A549 treated with AZD2906 at 1 μM for 4 hours (cell line): ENCODE data around the gene FAM3A. TPM values are rescaled to one million over a fixed set of nuclear protein-coding genes. Genes with fewer than 3 reads are reported as not detected.

Experiments used
- total RNA-seq: library from RNA; stranded (reverse); fragments of 200-300 nt; extraction: Qiagen RNA extraction; gene quantifications from 5 replicates; pipeline ENCODE4 v1.2.3, GENCODE V29; 2022

Gene FAM3A, protein sequence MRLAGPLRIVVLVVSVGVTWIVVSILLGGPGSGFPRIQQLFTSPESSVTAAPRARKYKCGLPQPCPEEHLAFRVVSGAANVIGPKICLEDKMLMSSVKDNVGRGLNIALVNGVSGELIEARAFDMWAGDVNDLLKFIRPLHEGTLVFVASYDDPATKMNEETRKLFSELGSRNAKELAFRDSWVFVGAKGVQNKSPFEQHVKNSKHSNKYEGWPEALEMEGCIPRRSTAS
- total RNA-seq = 36.9 to 48.3 TPM (median 46.0 TPM) in 5 replicates

DNA sequence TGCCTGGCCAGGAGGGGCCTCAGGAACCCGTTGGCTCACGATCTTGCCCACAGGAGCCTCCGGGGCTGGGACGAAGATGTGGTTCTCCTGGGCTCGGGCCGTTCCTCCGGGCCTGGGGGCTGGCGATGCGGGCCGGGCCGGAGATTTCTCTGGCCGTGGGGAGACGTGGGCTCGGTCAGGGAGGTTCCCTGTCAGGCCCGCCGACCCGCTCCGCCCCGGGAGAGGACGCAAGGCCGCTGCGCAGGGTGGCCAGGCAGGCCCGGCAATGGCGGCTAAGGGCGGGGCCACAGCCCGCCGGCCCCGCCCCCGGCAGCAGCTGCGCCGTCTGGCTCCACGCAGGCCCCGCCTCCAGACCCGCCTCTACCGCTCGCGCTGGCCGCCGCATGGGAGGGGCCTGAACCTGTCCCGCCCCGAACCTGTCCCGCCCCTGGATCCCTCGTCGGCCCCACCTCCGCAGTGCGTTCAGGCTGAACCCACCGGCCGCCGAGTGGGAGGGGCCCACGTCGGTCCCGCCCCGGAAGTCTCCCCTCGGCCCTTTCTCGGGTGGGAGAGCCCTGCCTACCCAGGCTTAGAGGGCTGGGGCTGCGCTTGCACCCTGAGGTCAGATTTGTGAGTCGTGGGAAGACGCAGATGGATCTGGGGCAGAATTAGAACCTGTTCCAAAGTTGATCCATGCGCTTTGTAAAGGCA, at the start of gene FAM3A:
Gene FAM3A, minus strand, starts transcription at position 267 of the 690 bp plus-strand sequence. CDS start 460 bp downstream, outside the sequence.

DNA sequence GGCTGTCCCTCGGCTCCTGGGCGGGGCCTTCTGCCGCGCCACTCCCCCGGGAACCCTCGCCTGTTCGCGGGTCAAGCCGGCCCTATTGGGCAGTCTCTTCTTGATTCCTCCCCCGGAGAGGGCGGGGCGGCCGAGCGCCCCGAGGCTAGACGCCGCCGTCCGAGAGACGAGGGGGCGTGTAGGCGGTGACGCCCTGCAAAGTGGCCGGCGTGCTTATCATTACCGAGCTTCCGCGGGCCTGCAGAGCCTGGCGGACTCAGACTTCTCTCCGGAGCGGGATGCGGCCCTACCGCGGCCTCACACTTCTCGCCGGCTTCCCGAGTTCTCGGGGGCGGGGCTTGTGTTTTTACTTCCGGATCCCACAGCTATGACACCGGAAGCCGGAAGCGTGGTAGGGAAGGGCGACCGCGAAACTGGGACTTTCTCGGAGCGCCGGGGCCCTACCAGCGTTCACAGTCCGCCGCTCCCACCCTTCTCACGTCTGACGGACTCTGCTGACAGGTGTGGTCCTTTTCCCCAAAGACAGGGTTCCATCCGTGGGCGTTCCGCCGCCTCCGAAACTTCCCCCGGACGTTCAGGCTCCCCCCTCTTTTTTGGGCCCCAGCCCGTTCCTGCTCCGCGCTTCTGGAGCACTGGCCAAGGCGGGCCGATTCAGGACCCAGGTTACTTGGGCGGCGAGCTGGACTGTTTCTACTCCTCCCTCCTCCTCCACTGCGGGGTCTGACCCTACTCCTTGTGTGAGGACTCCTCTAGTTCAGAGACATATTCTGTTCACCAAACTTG, 31.4 kb upstream of the FAM3A start, which contains the start of gene IKBKG:
Gene IKBKG, plus strand, starts transcription at position 376 of the 783 bp plus-strand sequence. CDS start 4,383 bp downstream, outside the sequence.

DNA sequence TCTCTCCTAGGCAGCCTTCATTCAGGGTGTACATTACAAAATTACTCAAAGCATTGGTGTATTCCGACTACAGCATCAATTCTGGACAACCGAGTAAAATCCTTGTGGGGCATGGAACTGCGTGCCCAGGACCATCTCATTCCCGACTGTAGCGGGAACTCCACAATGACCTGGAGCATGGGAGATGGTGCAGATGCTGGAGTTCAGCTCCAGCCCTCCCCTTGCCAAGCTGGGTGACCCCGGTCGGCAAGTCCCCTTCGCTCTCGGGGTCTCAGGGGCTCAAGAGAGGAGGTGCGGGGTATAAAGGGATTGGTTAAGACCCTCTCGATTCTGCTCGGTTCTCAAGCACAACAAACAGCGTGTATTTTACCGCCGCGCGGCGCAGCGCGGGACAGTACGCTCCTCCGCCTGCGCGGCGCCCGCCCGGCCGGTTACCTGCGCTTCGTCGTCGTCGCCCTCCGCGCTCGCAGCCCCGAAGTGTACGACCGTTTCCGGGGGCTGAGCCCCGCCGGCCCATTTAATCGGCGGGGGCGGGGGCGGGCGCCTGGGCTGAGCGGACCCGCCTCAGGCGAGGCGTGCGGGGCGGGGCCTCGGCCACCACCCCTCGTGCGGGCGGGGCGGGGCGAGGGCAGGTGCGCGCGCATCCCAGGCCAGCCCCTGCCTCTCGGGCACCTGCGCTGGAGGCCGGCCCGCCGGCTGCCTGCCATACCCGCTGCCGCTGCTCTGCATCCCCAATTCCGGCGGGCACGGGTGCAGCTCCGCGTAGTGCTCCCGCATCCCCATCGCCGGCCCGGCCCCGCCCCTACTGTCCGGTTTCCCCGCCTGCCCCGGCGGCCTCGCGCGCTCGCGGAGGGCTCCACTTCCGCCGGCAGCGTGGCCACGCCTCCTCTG, 30.6 kb upstream of the FAM3A start, which contains the start of gene G6PD:
Gene G6PD, minus strand, starts transcription at position 493 of the 891 bp plus-strand sequence. CDS start 691 bp downstream, outside the sequence.

DNA sequence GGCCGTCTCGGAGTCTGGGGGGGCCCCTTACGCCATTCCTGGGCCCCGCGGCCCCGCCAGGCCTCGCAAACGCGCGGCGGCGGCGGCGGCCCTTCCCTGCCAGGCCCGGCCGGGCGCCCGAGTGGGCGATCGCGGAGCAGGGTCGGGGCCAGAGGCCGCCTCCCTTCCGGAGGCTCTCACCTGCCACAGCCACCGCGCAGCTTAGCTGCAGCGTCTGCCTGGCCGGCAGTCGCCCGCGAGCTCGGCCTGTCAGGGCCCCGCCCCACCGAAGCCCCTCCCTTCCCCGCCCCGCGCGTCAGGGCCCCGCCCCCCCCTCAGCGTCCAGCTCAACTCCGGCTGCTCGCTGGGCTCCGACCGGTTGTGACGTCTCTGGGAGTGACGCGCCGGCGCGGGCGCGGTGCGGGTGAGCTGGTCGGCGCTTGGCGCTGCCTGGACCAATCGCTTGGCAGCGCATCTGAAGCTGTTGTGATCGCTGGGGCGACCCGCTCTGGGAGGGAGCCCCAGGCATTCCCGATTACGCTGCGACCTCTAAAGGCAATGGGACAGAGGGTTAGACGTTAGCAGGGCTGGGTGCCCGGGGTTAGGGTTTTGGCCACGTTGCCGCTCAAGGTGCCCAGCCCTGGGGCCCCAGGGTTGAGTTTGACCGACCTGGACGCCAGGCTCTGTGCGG, 25.5 kb downstream of the FAM3A start, which contains the start of gene SLC10A3:
Gene SLC10A3, minus strand, starts transcription at position 216 of the 670 bp plus-strand sequence. CDS start 1,689 bp downstream, outside the sequence.

DNA sequence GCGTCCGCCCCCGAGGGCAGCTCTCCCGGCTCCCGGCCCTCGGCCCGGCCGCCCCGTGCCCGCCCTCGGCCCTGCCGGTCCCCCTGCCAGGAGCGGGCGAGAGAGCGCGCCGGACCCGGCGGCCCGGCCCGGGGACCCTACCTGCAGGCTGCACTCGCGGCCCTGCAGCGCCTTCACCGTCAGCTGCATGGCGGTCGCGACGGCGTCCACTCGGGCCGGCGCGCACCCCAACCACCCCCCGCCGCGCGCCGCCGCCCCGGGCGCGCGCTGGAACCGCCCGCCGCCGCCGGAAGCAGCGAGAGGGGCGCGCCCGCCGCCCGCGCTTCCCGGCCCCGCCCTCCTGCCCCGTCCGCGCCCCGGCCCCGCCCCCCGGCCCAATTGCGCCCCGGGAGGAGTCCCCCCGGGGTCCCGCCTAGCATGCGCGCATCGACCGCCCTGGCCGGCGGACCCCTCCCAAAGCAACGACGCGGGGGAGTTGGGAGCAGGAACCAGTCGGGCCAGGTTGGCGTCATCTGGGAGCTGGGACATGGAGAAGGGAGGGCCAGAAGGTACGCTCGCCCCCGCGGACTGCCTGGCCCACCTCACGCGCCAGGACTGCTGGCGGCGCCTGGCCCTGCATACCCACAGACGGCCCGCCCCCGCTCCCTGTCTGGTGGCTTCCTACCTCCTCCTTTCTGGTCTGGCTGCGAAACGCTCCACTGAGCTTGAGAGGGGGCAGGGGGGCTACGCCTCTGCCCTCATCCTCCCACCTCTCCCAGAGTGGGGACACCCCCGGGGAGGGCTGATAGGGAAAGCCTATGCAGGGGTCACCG, 29.4 kb downstream of the FAM3A start, which contains the start of gene UBL4A:
Gene UBL4A, minus strand, starts transcription at position 220 of the 812 bp plus-strand sequence. Its CDS starts 31 bp downstream, at position 189.

DNA sequence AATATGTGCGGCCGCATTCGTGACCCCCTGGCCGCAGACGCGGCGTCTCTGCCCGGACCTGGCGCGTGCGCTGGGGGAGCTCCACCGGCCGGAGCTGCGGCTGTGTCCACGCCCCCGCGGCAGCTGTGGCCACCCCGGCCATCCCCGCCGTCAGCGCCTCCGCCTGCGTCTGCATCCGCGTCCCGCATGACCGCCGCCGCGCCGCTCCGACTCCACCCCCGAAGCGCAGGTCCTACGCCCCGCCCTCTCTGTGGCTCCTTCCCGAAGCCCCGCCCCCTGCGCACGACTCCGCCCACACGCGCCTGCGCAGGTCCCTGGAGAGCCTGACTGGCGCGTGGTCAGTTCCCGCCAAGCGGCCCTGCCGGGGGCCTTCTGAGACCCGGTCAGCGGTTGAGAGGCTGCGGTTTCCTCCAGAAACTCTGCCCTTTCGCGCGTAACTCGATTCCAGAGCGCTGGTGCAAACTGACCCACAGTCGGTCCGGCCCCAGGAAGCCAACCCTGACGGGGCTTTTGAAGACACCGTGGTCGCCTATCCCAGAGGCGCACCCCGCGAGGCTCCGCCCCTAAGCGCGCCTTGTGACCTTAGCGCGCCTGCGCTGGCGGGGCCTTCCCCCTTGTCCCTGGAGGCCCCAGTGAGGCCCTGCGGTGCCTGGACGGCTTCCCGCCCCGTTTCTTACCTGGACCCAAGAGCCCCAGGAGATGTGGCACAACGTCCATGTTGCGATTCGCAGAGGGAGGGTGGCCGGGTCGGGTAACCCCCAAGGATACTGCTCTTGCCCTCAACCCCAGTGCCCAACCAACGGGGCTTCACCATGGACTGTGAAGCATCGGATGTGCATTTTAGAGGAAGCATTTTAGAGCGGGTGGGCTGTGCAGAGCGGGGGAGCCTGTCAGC, 37.1 kb downstream of the FAM3A start, which contains the start of gene LAGE3:
Gene LAGE3, minus strand, starts transcription at position 554 of the 895 bp plus-strand sequence. Its CDS starts 366 bp downstream, at position 188.

DNA sequence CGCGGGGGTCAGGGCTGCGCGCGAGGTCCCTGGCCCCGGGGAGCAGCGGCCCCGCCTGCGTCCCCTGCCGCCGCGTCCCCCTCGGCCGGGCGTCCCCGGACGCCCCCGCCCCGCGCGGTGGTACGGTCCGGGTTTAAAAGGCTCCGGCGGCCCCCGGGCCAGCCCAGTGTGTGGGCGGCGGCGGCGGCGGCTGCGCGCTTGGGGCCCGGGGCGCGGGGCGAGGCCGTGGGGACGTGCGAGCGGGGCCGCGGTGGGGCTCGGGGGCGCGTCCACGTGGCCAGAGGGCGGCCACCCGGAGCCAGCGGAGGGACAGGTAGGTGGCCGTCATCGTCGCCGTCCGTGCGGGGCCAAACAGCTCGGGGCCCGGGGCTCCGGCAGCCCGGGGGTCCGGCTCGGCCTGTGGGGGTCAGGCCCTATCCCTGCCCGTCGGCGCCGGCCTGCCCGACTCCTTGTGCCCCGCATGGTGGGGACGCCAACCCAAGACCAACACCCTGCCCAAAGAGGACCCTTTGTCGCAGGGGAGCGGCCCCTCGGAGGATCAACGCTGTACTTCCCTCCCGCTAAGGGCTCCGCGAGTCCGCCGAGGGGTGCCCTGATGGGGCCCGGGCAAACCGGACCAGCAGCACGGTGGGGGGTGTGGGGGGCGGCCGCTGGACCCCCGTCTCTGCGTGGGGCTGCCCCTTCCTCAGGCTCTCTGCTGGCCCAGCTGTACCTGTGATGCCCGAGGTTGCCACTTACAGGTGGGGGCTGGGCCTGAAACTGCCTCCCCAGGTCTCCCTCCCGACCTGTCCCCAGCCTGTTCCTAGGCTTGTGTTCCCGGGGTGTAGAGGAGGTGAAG, 57.7 kb downstream of the FAM3A start, which contains the start of gene PLXNA3:
Gene PLXNA3, plus strand, starts transcription at position 166 of the 838 bp plus-strand sequence. CDS start 1,903 bp downstream, outside the sequence.

Other genes starting within 250 kb of the FAM3A start
- gene TEX28, start 221.1 kb downstream of the FAM3A start, total RNA-seq = not detected in 5 replicates
- 0.06 to 0.29 TPM (median 0.08 TPM) in 5 replicates for gene TKTL1, start 220.4 kb downstream of the FAM3A start, total RNA-seq
- 1,465 to 1,719 TPM (median 1,545 TPM) in 5 replicates for gene FLNA, start 141.6 kb downstream of the FAM3A start, total RNA-seq
- gene EMD, start 136.9 kb downstream of the FAM3A start, total RNA-seq = 121 to 162 TPM (median 156 TPM) in 5 replicates
- 5,370 to 5,663 TPM (median 5,520 TPM) in 5 replicates for gene RPL10, start 117.9 kb downstream of the FAM3A start, total RNA-seq
- gene DNASE1L1, start 107.0 kb downstream of the FAM3A start, total RNA-seq = 29.4 to 31.6 TPM (median 30.7 TPM) in 5 replicates
- 31.1 to 38.9 TPM (median 38.3 TPM) in 5 replicates for gene TAFAZZIN, start 104.7 kb downstream of the FAM3A start, total RNA-seq
- gene ATP6AP1, start 87.6 kb downstream of the FAM3A start, total RNA-seq = 80.6 to 110 TPM (median 109 TPM) in 5 replicates
- 94.0 to 113 TPM (median 102 TPM) in 5 replicates for gene GDI1, start 79.1 kb downstream of the FAM3A start, total RNA-seq
- 90.3 to 117 TPM (median 109 TPM) in 5 replicates for gene FAM50A, start 72.1 kb downstream of the FAM3A start, total RNA-seq
- gene PLXNA3, start 58.0 kb downstream of the FAM3A start, total RNA-seq = 9.5 to 18.3 TPM (median 14.6 TPM) in 5 replicates
- 45.3 to 75.3 TPM (median 70.4 TPM) in 5 replicates for gene LAGE3, start 37.0 kb downstream of the FAM3A start, total RNA-seq
- 69.3 to 72.8 TPM (median 70.1 TPM) in 5 replicates for gene UBL4A, start 29.6 kb downstream of the FAM3A start, total RNA-seq
- gene SLC10A3, start 25.6 kb downstream of the FAM3A start, total RNA-seq = 30.3 to 43.5 TPM (median 43.0 TPM) in 5 replicates
- gene G6PD, start 30.6 kb upstream of the FAM3A start, total RNA-seq = 1,365 to 1,554 TPM (median 1,434 TPM) in 5 replicates
- 36.1 to 45.9 TPM (median 43.1 TPM) in 5 replicates for gene IKBKG, start 31.4 kb upstream of the FAM3A start, total RNA-seq
- gene CTAG1A, start 68.9 kb upstream of the FAM3A start, total RNA-seq = not detected in 5 replicates
- not detected in 5 replicates for gene CTAG1B, start 103.0 kb upstream of the FAM3A start, total RNA-seq
- gene CTAG2, start 137.3 kb upstream of the FAM3A start, total RNA-seq = not detected in 5 replicates
- 0.56 to 0.77 TPM (median 0.66 TPM) in 5 replicates for gene GAB3, start 234.8 kb upstream of the FAM3A start, total RNA-seq
- 137 to 193 TPM (median 147 TPM) in 5 replicates for gene DKC1, start 246.6 kb upstream of the FAM3A start, total RNA-seq